ENCODE results near the gene PDE4D. TPM values are rescaled to one million over a fixed set of nuclear protein-coding genes. Genes with fewer than 3 reads are reported as not detected.
"Not testable (repeated sequence)": the region's sequence is repeated elsewhere in the genome, so short reads cannot be mapped to it uniquely, and the experiment has no call there.

The PDE4D gene
- total RNA-seq, 2 experiments from 2014 or later, result 75.5 to 80.7 TPM

GRCh38 chr5:58965677-58966414, 927.7 kb downstream of the PDE4D start:
- Mint-ChIP-seq H3K9me3 (no peaks in the 10 kb centered on the region), H3K27ac (no peak overlapping the region), H3K27me3 (no peaks in the 10 kb centered on the region), H3K36me3 (ENCODE audit: low read depth) (peaks cover 2% of the 10 kb centered on the region), H3K4me3 (no peak overlapping the region), H3K4me1 (ENCODE audit: low read depth) (peaks cover 3% of the 10 kb centered on the region)
- POLR2A ChIA-PET, result no interaction called here
- TF ChIP-seq CTCF (IDR thresholded peaks at IDR 0.05), result no peak
- CTCF ChIA-PET, result interaction anchor here (0.7 to 1.7 kb wide), 3 partner anchors 21 to 74 kb away, joined by 3 to 4 read pairs (median 3); no protein-coding TSS in a partner anchor
- no peak for ATAC-seq
- intact Hi-C loops (cut with micrococcal nuclease), result no loop called here
- no peak for DNase-seq

- POLR2A ChIA-PET, result no interaction called here
- ATAC-seq, result no peak
- no peak for DNase-seq
- Mint-ChIP-seq H3K27me3 (peaks cover 1% of the 10 kb centered on the region), H3K27ac (no peak overlapping the region), H3K4me3 (no peak overlapping the region), H3K36me3 (ENCODE audit: low read depth) (no peaks in the 10 kb centered on the region), H3K9me3 (no peaks in the 10 kb centered on the region), H3K4me1 (ENCODE audit: low read depth) (no peaks in the 10 kb centered on the region)
- CTCF ChIA-PET, result no interaction called here
- intact Hi-C loops (cut with micrococcal nuclease), result loop anchor here (5.0 kb wide), 1 partner anchor 67 kb away; no protein-coding TSS in a partner anchor
- no peak for TF ChIP-seq CTCF (IDR thresholded peaks at IDR 0.05)
These were observed 929.7 kb downstream of the PDE4D start for GRCh38 chr5:58963821-58964220.

- Mint-ChIP-seq H3K4me1 (ENCODE audit: low read depth) (no peaks in the 10 kb centered on the region), H3K4me3 (no peak overlapping the region), H3K27ac (no peak overlapping the region), H3K27me3 (peaks cover 1% of the 10 kb centered on the region), H3K36me3 (ENCODE audit: low read depth) (no peaks in the 10 kb centered on the region), H3K9me3 (no peaks in the 10 kb centered on the region)
- ATAC-seq (no peak), DNase-seq (no peak)
- no peak for TF ChIP-seq CTCF (IDR thresholded peaks at IDR 0.05)
- POLR2A ChIA-PET, result no interaction called here
- intact Hi-C loops (cut with micrococcal nuclease), result loop anchor here (5.0 kb wide), 1 partner anchor 66 kb away; no protein-coding TSS in a partner anchor
- CTCF ChIA-PET, result interaction anchor here (1.5 kb wide), 1 partner anchor 72 kb away, joined by 4 read pairs; no protein-coding TSS in a partner anchor
These were observed 930.2 kb downstream of the PDE4D start for GRCh38 chr5:58963361-58963760.

- no peaks in the 10 kb centered on the region for H3K4me1 Mint-ChIP-seq (ENCODE audit: low read depth)
- H3K27ac Mint-ChIP-seq, result no peak overlapping the region
- intact Hi-C loops (cut with micrococcal nuclease), result loop anchor here (5.0 kb wide), 1 partner anchor 64 kb away; no protein-coding TSS in a partner anchor
- ChIA-PET POLR2A (no interaction called here), CTCF (interaction anchor here (1.1 kb wide), 1 partner anchor 73 kb away, joined by 3 read pairs; no protein-coding TSS in a partner anchor)
- H3K27me3 Mint-ChIP-seq, result peaks cover 1% of the 10 kb centered on the region
- H3K36me3 Mint-ChIP-seq (ENCODE audit: low read depth), result no peaks in the 10 kb centered on the region
- no peak for ATAC-seq
- H3K9me3 Mint-ChIP-seq, result no peaks in the 10 kb centered on the region
- no peak for TF ChIP-seq CTCF (IDR thresholded peaks at IDR 0.05)
- no peak overlapping the region for H3K4me3 Mint-ChIP-seq
- no peak for DNase-seq
These were observed 931.8 kb downstream of the PDE4D start for GRCh38 chr5:58961631-58962280.

DNA sequence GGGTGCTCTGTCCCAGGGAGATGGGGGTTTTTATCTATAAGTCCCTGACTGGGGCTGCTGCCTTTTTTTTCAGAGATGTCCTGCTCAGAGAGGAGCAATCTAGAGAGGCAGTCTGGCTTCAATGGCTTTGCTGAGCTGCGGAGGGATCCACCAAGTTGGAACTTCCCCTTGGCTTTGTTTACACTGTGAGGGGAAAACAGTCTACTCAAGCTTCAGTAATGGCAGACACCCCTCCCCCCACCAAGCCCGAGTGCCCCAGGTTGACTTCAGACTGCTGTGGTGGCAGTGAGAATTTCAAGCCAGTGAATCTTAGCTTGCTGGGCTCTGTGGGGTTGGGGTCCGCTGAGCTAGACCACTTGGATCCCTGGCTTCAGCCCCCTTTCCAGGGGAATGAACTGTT, 934.8 kb downstream of the PDE4D start:
- H3K4me3 Mint-ChIP-seq, result no peak overlapping the region
- no peak overlapping the region for H3K27ac Mint-ChIP-seq
- CTCF ChIA-PET, result no interaction called here
- no peaks in the 10 kb centered on the region for H3K4me1 Mint-ChIP-seq (ENCODE audit: low read depth)
- POLR2A ChIA-PET, result no interaction called here
- intact Hi-C loops (cut with micrococcal nuclease), result no loop called here
- TF ChIP-seq CTCF (IDR thresholded peaks at IDR 0.05), result no peak
- no peaks in the 10 kb centered on the region for H3K9me3 Mint-ChIP-seq
- H3K36me3 Mint-ChIP-seq (ENCODE audit: low read depth), result no peaks in the 10 kb centered on the region
- DNase-seq (no peak), ATAC-seq (no peak)
- peaks cover 1% of the 10 kb centered on the region for H3K27me3 Mint-ChIP-seq

GRCh38 chr5:58953218-58953617, 940.3 kb downstream of the PDE4D start:
- ATAC-seq; H3K4me1 Mint-ChIP-seq (ENCODE audit: low read depth); H3K9me3 Mint-ChIP-seq; H3K4me3 Mint-ChIP-seq; H3K27me3 Mint-ChIP-seq; intact Hi-C loops (cut with micrococcal nuclease); CTCF ChIA-PET; POLR2A ChIA-PET; H3K27ac Mint-ChIP-seq; H3K36me3 Mint-ChIP-seq (ENCODE audit: low read depth); DNase-seq: not testable (repeated sequence)
